GM12891 (cell line): ENCODE results near the gene RPUSD3.
"Not testable (repeated sequence)": the region's sequence is repeated elsewhere in the genome, so short reads cannot be mapped to it uniquely, and the experiment has no call there.

Experiments
- DNase-seq: peaks from one replicate; pipeline ENCODE4 v3.0.0; 2011; ENCODE audit warnings: low spot score; ENCODE audit not compliant: insufficient read length
- FAIRE-seq: peaks from 2 replicates; lab custom pipeline; 2011; peaks lifted over from hg19 to GRCh38; lab: Jason Lieb, UNC
- PAX5 ChIP-seq: IDR thresholded peaks from 2 replicates; pipeline ENCODE4 v1.6.1; 2011; ENCODE audit warnings: low read length, moderate library complexity, mild to moderate bottlenecking; ENCODE audit not compliant: insufficient read depth, severe bottlenecking
- POLR2A ChIP-seq: IDR thresholded peaks from 2 replicates; pipeline ENCODE4 v1.6.1; 2011; ENCODE audit warnings: low read depth, low read length, control low read depth
- POLR2AphosphoS5 ChIP-seq: IDR thresholded peaks from 2 replicates; pipeline ENCODE4 v1.6.1; 2011; ENCODE audit warnings: low read depth, low read length, control low read depth
- POU2F2 ChIP-seq: IDR thresholded peaks from 2 replicates; pipeline ENCODE4 v1.6.1; 2011; ENCODE audit warnings: low read depth, mild to moderate bottlenecking, control low read depth, low read length, moderate library complexity
- SPI1 ChIP-seq: IDR thresholded peaks from 2 replicates; pipeline ENCODE4 v1.6.1; 2011; ENCODE audit warnings: low read depth, low read length, control low read depth
- TAF1 ChIP-seq: IDR thresholded peaks from 2 replicates; pipeline ENCODE4 v1.6.1; 2011; ENCODE audit warnings: low read depth, low read length, control low read depth

RPUSD3 gene

GRCh38 chr3:9881441-9881840, 37.6 kb upstream of the RPUSD3 start:
- FAIRE-seq (no peak), DNase-seq (no peak)
- TF ChIP-seq PAX5, result no peak
- no peak for TF ChIP-seq TAF1
- TF ChIP-seq POU2F2, result no peak
- TF ChIP-seq SPI1, result no peak
- no peak for TF ChIP-seq POLR2A
- TF ChIP-seq POLR2AphosphoS5, result no peak

- no peak for TF ChIP-seq SPI1
- TF ChIP-seq POU2F2, result no peak
- no peak for TF ChIP-seq PAX5
- FAIRE-seq (no peak), DNase-seq (no peak)
Observed at GRCh38 chr3:9879830-9880549, 36.2 kb upstream of the RPUSD3 start, which contains the start of gene CIDEC. TSS of gene CIDEC (minus strand) at chr3:9880253. CDS start at chr3:9878486, 1,767 bp downstream.

DNA sequence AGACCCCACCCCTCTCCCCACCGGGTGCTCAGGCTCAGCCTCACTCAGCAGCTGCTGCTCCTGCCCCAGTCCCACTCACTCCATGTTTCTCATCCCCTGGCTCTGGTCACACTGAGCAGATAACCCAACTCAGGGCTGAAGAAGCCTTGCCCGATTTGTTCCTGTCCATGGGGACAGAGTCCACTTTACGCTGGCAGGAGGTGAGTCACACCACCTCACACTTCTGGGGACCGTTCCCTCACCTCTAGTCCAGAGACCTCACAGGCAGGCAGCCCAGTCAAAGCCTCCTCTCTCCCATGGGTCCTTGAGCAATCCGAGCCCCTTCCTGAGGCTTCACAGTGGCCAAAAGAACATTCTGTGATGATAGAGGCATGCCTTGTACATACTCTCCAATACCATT, 34.9 kb upstream of the RPUSD3 start:
- FAIRE-seq, result no peak

DNA sequence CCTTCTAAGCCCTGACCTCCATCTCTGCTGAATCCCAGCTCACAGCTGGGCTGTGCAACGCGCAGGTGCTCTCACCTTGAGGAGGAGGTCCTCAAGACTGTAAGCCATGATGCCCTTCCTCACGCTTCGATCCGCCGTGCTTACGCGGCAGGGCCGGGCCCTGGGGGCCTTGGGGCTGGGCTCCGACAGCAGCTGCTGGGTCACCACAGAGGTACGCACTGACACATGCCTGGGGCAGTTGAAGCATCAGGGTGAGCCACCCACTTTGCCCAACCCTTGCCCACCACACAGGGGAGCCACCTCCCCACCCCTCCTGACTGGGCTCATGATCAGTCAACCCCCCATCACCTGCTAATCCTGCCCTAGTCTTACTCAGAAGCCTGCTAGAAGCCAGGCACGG, 33.2 kb upstream of the RPUSD3 start:
- FAIRE-seq (no peak), DNase-seq (no peak)
- no peak for TF ChIP-seq POU2F2
- TF ChIP-seq POLR2A, result no peak
- no peak for TF ChIP-seq SPI1
- TF ChIP-seq PAX5, result no peak
- no peak for TF ChIP-seq TAF1

More for the DNA sequence above, 34.9 kb upstream of the RPUSD3 start:
- no peak for TF ChIP-seq POLR2AphosphoS5
- TF ChIP-seq TAF1, result no peak
- TF ChIP-seq POU2F2, result no peak
- no peak for TF ChIP-seq PAX5
- TF ChIP-seq POLR2A, result no peak
- TF ChIP-seq SPI1, result no peak
- no peak for DNase-seq

- not testable (repeated sequence) for FAIRE-seq, DNase-seq
Observed at GRCh38 chr3:9876255-9876654, 32.4 kb upstream of the RPUSD3 start.

- FAIRE-seq (no peak), DNase-seq (no peak)
- TF ChIP-seq PAX5, result no peak
- no peak for TF ChIP-seq POLR2AphosphoS5
- TF ChIP-seq TAF1, result no peak
- no peak for TF ChIP-seq POLR2A
- no peak for TF ChIP-seq SPI1
- TF ChIP-seq POU2F2, result no peak
Observed at GRCh38 chr3:9875448-9875847, 31.6 kb upstream of the RPUSD3 start.

- FAIRE-seq, DNase-seq: not testable (repeated sequence)
Observed at GRCh38 chr3:9872067-9872466, 28.3 kb upstream of the RPUSD3 start.

GRCh38 chr3:9870978-9871377, 27.2 kb upstream of the RPUSD3 start:
- DNase-seq (no peak), FAIRE-seq (no peak)
- TF ChIP-seq TAF1, result no peak
- no peak for TF ChIP-seq PAX5
- no peak for TF ChIP-seq POLR2AphosphoS5
- TF ChIP-seq POU2F2, result no peak
- no peak for TF ChIP-seq SPI1
- no peak for TF ChIP-seq POLR2A

DNA sequence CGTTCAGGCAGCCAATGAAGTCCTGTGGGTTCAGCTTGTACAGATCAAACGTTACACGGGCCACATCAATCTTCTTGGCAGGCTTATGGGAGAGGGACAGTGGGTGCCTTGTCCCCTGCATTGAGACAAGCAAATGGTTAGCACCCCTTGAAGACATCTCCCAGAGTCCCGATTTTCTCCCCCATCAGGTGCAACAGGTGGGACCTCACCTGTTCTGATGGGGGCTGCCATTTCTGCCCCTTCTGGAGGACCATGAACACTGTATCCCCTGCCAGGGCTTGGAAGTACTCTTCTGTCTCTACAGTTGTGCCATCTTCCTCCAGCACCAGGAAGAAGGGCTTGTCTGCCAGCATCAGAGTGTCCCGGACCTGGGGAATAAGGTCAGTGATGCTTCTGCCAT, 26.1 kb upstream of the RPUSD3 start:
- FAIRE-seq, result no peak
- TF ChIP-seq POLR2A (no peak), POLR2AphosphoS5 (no peak), SPI1 (no peak), TAF1 (no peak), PAX5 (no peak), POU2F2 (no peak)

GRCh38 chr3:9867106-9867505, 23.3 kb upstream of the RPUSD3 start:
- no peak for TF ChIP-seq SPI1
- TF ChIP-seq PAX5, result no peak
- TF ChIP-seq POLR2A, result no peak
- no peak for TF ChIP-seq POU2F2
- TF ChIP-seq TAF1, result no peak
- TF ChIP-seq POLR2AphosphoS5, result no peak
- DNase-seq (no peak), FAIRE-seq (no peak)

More for the DNA sequence above, 26.1 kb upstream of the RPUSD3 start:
- DNase-seq, result no peak
